Activated T-cell treated with anti-CD3 and anti-CD28 coated beads, Interleukin-2, amount 50 U/mL, for 72 hours (primary cell): ENCODE measurements around the gene RASSF4. TPM values are rescaled to one million over a fixed set of nuclear protein-coding genes. Genes with fewer than 3 reads are reported as not detected.

Source experiments
- ATAC-seq, 2 donors: fragments of 150-1000 bp; cut with Tn5 transposase; replicated peaks in 1 of 2; 2 replicates each; pipeline ENCODE4 v1.10.0; 2021; ENCODE audit warnings: moderate library complexity in 2 of 2, mild to moderate bottlenecking in 1 of 2
- DNase-seq, 2 donors: peaks; one replicate each; pipeline ENCODE4 v3.0.0; 2021 to 2022; ENCODE audit warnings: mixed read lengths in 1 of 2
- H3K27ac Mint-ChIP-seq: one replicate; pipeline ENCODE4 v1.8.0; 2022; ENCODE audit warnings: mild to moderate bottlenecking, moderate library complexity, mixed read lengths
- H3K27me3 Mint-ChIP-seq: one replicate; pipeline ENCODE4 v1.8.0; 2022; ENCODE audit warnings: low read depth, mixed read lengths
- H3K36me3 Mint-ChIP-seq, 2 donors: one replicate each; pipeline ENCODE4 v1.8.0; 2022; ENCODE audit warnings: mixed read lengths in 2 of 2, mild to moderate bottlenecking in 1 of 2; ENCODE audit not compliant: insufficient read depth in 2 of 2
- H3K4me1 Mint-ChIP-seq: one replicate; pipeline ENCODE4 v1.8.0; 2022; ENCODE audit warnings: low read depth, mixed read lengths
- H3K4me3 Mint-ChIP-seq, 2 donors: one replicate each; pipeline ENCODE4 v1.8.0; 2022; ENCODE audit warnings: mild to moderate bottlenecking in 2 of 2, mixed read lengths in 2 of 2, moderate library complexity in 2 of 2
- H3K9me3 Mint-ChIP-seq, 2 donors: one replicate each; pipeline ENCODE4 v1.8.0; 2022; ENCODE audit warnings: mixed read lengths in 2 of 2
- total RNA-seq, 2 donors: library from RNA; stranded (reverse); gene quantifications; one replicate each; pipeline ENCODE4 v1.2.3, GENCODE V29; 2022

Gene RASSF4
- total RNA-seq, 2 donors from 2014 or later, result 2.6 to 2.8 TPM

DNA sequence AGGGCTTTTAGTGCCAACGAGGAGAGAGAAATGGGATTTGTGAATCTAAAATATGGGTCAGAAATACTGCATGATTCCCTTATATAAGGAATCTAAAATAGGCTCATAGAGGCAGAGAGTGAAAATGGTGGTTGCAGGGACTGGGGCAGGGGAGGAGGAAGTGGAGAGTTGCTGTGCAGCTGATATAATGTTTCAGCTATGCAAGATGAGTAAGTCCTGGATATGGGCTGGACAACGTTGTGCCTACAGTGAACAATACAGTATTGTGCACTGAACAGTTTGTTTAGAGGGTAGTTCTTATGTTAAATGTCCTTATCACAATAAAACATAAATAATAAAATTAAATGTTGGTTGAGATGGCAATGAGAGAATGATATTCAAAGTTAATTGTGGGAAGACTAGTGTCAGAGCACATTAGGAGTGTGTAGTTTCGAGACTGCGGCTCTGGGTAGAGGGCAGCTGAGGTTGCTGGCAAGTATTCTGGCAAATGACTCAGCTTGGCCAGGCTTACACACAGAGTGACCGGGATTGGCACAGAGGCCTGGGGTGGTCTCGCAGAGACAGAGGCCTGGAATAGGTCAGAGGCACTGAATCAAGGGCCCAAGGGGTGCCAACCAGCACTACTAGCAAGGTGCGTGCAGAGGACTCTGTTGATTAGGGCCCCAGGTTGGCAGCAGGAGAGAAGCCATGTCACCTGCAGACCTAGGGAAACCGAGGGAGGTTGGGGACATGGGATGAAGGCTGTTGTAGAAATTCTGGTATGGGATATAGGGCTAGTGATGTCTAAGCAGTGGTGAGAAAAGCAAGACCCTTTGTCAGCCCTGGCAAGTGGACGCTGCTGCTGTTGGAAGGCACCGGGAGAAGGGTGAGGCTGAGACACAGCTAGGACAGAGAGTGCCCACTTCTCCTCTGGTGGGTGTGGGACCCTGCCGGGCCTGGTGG is 21.8 kb downstream of the RASSF4 start:
- no peak overlapping the region for H3K27ac Mint-ChIP-seq

DNA sequence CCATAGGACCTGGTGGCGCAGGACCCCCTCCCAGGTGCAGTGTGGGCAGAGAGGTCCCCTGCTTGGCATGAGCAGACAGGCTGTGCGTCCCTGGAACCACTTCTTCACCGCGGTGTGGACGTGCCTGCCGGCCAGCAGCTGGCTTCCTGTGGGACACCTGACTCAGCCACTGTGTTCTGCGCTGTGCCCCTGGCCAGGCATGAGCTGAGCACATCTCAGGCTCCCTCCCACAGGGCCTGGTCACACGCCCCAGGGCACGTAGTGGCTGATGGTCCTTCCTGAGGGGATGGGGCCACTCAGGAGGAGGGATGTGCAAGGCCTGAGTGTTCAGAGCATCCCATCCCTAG is 22.5 kb downstream of the RASSF4 start:
- no peaks in the 10 kb centered on the region for H3K36me3 Mint-ChIP-seq
- H3K4me3 Mint-ChIP-seq, result no peak overlapping the region
- no peaks in the 10 kb centered on the region for H3K9me3 Mint-ChIP-seq
- ATAC-seq (no peak), DNase-seq (no peak)
- H3K27me3 Mint-ChIP-seq, result no peaks in the 10 kb centered on the region
- H3K4me1 Mint-ChIP-seq, result peaks cover 8% of the 10 kb centered on the region
- no peak overlapping the region for H3K27ac Mint-ChIP-seq

More for the DNA sequence above, 21.8 kb downstream of the RASSF4 start:
- no peak for DNase-seq
- H3K4me3 Mint-ChIP-seq, result no peak overlapping the region
- H3K27me3 Mint-ChIP-seq, result no peaks in the 10 kb centered on the region
- peaks cover 8% of the 10 kb centered on the region for H3K4me1 Mint-ChIP-seq
- ATAC-seq, result no peak
- H3K9me3 Mint-ChIP-seq, result no peaks in the 10 kb centered on the region
- H3K36me3 Mint-ChIP-seq, result no peaks in the 10 kb centered on the region

DNA sequence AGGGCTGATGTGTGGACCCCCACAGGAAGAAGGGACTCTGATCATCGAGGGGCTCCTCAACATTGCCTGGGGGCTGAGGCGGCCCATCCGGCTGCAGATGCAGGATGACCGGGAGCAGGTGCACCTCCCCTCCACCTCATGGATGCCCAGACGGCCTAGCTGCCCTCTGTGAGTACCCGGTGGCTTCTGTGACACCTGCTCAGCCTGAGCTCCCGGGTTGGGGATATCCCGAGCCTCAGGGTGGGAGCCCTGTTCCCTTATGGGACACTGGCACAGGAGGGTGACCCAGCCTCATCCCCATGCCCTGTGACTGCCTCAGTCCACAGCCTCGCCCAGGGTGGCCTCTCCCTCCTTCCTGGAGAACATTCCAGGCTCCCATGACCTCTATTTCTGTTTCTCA is 22.9 kb downstream of the RASSF4 start:
- Mint-ChIP-seq H3K4me1 (peaks cover 8% of the 10 kb centered on the region), H3K9me3 (no peaks in the 10 kb centered on the region), H3K27ac (no peak overlapping the region), H3K4me3 (no peak overlapping the region), H3K36me3 (no peaks in the 10 kb centered on the region), H3K27me3 (no peaks in the 10 kb centered on the region)
- ATAC-seq, result no peak
- no peak for DNase-seq

DNA sequence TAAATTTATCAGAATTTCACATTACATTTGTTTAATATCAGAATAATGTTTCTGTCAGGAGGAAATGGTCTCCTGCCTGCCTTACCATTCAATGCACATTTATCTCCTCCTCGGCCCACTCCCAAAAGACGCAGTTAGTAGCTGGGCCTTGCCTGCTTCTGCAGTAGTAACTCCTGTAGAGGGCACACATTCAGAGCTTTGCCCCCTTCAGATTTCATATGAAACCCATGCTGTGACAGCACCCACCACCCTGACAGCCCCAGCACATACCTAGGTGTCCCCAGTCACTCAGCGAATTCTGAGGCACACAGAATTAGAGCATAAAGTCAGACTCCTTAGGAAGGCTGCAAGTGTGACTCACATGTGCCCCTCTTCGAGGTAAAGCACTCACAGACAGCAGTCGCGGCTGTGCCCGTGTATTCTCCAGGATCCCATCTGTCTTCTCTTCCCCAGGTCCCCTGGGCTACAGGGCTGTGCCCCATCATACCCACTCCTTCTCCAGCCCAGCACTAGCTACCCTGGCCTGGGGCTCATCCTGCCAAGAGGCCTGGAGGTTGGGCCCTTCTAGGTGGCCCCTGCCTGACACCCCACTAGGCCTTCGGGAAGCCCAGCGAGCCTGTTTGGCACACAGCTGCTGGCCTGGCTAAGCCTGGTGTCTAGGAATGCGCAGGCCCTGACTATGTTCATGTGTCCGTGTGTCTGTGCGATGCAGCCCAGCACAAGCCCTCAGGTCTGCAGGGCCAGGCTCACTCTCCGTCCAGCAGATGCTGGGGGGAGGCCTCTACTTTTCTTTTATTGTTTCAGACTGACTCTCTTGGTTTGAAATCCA is 23.7 kb downstream of the RASSF4 start:
- Mint-ChIP-seq H3K27me3 (no peaks in the 10 kb centered on the region), H3K36me3 (no peaks in the 10 kb centered on the region), H3K4me1 (peaks cover 8% of the 10 kb centered on the region), H3K9me3 (no peaks in the 10 kb centered on the region), H3K27ac (no peak overlapping the region), H3K4me3 (no peak overlapping the region)
- no peak for ATAC-seq
- no peak for DNase-seq

DNA sequence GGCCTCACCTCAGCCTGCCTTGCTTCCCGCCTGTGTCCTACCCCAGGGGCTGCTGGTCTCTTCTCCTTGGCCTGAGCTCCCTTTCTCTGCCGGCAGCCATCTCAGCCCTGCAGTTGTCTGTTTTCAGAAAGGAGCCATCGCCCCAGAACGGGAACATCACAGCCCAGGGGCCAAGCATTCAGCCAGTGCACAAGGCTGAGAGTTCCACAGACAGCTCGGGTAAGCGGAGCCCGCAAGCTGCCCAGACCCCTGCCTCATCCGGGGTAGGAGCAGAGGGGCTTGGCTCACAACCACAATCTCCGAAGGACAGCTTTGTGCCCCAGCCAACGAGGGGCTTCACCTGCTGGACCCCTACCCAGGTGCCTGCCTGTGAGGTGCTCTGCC is 24.3 kb downstream of the RASSF4 start:
- Mint-ChIP-seq H3K4me1 (peaks cover 7% of the 10 kb centered on the region), H3K27ac (no peak overlapping the region), H3K27me3 (no peaks in the 10 kb centered on the region), H3K36me3 (no peaks in the 10 kb centered on the region), H3K4me3 (no peak overlapping the region), H3K9me3 (no peaks in the 10 kb centered on the region)
- DNase-seq, result no peak
- no peak for ATAC-seq

DNA sequence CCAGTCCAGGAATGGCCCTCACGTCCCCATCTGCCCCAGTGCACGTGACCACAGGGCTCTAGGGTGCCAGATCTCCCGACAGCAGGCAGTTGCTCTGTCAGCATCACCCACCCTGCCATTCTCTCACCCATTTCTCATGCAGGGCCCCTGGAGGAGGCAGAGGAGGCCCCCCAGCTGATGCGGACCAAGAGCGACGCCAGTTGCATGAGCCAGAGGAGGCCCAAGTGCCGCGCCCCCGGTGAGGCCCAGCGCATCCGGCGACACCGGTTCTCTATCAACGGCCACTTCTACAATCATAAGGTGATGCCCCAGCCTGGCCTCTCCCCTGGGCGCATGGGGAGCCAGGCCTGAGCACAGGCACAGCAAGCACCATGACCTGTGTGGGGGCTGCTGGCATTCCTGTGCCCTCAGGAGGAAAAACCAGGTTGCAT is 25.1 kb downstream of the RASSF4 start:
- ATAC-seq, result no peak
- H3K9me3 Mint-ChIP-seq, result no peaks in the 10 kb centered on the region
- H3K27me3 Mint-ChIP-seq, result no peaks in the 10 kb centered on the region
- H3K36me3 Mint-ChIP-seq, result no peaks in the 10 kb centered on the region
- DNase-seq, result no peak
- no peaks in the 10 kb centered on the region for H3K4me1 Mint-ChIP-seq
- H3K27ac Mint-ChIP-seq, result no peak overlapping the region
- no peak overlapping the region for H3K4me3 Mint-ChIP-seq

DNA sequence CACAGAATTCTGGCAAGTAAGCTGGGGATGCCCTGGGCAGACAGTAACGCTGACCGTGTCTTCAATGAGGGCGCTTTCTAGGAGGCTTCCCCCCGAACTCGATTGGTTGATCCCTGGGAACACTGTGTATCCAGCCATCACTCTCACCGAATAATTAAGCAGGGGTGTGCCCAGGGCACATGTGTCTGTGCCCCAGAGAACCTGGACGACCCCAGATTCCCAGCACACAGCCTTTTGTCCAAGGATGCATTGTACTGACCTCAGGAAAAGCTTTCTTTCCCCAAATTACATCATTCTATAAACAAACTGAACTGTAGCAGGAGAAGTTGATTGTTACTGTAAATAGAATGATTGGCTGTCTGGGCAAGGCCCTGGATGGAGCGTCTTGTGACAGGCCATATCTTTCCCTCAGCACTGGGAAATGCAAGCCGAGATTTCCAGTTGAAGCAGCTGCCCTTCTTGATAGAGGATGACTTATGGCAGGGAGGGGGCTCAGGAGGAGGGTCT is 25.6 kb downstream of the RASSF4 start:
- H3K27me3 Mint-ChIP-seq, result peaks cover 3% of the 10 kb centered on the region
- no peaks in the 10 kb centered on the region for H3K36me3 Mint-ChIP-seq
- DNase-seq (no peak), ATAC-seq (no peak)
- H3K9me3 Mint-ChIP-seq, result no peaks in the 10 kb centered on the region
- H3K27ac Mint-ChIP-seq, result no peak overlapping the region
- H3K4me1 Mint-ChIP-seq, result no peaks in the 10 kb centered on the region
- H3K4me3 Mint-ChIP-seq, result no peak overlapping the region

DNA sequence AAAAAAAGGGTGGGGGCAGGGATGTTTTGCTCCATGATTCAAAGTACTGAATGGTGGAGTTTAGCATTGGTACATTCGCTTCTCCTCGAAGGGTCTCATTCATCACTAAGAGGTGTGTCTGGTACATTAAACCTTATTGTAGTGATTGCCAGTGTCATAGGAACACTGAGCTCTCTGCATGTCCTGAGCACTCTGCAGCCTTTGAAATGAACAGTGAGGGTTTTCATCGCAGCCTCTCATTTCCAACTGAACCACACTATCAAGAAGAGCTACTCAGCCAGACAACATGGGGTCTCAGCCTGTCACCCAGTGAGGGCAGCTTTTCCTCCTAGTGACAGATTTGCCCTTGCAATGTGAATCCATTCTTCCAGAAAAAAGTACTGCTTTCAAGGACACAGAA is 26.6 kb downstream of the RASSF4 start:
- H3K36me3 Mint-ChIP-seq, result no peaks in the 10 kb centered on the region
- peaks cover 6% of the 10 kb centered on the region for H3K27me3 Mint-ChIP-seq
- no peak overlapping the region for H3K4me3 Mint-ChIP-seq
- H3K9me3 Mint-ChIP-seq, result no peaks in the 10 kb centered on the region
- H3K4me1 Mint-ChIP-seq, result no peaks in the 10 kb centered on the region
- ATAC-seq (no peak), DNase-seq (no peak)
- no peak overlapping the region for H3K27ac Mint-ChIP-seq

DNA sequence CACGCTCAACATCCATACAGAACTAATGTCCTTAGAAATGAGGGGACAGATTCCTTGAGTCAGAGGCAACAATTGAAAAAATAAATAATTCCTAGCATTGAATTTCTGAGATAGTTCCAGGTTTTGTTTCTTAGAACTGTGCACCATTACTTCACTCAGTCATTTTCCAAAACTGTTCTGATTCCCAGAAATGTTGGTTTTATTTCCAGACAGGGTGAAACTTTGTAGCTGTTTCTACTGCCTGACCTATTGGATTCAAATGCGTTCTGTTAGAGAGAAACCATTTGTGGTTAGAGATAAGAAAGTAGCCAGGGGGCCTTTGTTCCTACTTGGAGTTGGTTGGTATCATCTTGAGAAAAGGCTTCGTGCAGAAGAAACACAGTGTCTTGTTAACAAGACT is 27.1 kb downstream of the RASSF4 start:
- Mint-ChIP-seq H3K4me1 (no peaks in the 10 kb centered on the region), H3K27ac (no peak overlapping the region), H3K4me3 (no peak overlapping the region), H3K9me3 (no peaks in the 10 kb centered on the region), H3K36me3 (no peaks in the 10 kb centered on the region), H3K27me3 (peaks cover 6% of the 10 kb centered on the region)
- DNase-seq (no peak), ATAC-seq (no peak)

DNA sequence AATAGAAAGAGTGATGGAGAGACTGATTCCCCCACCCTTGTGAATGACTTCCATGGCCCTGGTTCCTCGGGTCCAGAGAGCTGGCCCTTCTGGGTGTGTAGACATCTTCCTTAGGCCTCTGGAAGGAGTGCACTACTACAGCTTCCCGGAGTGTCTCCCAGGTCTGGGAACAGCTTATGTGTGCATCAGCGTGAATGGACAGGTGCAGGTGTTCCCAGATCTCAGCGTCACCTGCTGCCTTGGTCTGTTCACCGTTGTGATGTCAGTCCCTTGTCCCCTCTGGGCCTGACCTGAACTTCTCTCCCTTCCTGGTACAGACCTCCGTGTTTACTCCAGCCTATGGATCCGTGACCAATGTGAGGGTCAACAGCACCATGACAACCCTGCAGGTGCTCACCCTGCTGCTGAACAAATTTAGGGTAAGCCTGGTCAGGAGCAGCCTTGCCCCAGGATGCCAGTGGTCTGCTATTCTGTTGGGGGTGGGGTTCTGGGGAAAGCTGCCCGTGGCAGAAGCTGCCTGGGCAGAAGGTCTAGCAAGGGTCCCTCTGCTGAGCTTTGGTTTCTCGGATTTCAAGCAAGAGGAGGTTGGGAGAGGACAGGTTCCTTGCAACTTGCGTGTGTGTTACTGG is 29.5 kb downstream of the RASSF4 start:
- peaks cover 6% of the 10 kb centered on the region for H3K27me3 Mint-ChIP-seq
- H3K36me3 Mint-ChIP-seq, result no peaks in the 10 kb centered on the region
- H3K9me3 Mint-ChIP-seq, result no peaks in the 10 kb centered on the region
- H3K4me1 Mint-ChIP-seq, result no peaks in the 10 kb centered on the region
- DNase-seq (no peak), ATAC-seq (no peak)
- H3K27ac Mint-ChIP-seq, result no peak overlapping the region
- H3K4me3 Mint-ChIP-seq, result no peak overlapping the region

DNA sequence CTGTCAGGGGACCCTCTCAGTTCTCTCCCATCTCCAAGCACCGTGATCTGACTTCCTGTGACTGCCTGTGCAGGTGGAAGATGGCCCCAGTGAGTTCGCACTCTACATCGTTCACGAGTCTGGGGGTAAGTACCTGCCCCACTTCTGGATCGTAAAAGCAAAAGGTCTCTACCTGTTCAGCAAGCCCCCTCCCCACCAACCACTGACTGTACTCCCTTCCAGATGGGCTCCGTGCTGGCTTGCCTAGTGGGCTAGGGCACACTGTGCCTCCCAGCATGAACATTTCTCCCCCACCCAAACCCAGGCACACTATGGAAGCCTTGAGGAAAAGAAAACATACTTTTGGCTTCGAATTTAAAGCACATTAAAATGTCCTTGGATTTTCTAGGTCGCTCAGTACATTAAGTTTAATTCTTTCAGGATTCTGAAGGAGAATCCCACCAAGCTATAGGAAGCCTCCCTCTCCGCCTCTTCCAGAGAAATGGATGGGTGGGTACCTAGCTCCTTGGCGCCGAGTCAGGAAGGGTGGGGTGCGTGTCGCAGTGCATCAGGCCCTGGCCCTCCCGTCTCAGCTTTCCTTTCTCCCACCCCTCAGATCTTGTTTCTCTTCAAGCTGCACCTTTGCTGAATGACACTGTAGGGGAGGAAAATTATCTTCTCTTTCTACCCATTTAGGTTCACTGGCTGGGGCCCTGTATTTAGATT is 30.1 kb downstream of the RASSF4 start:
- Mint-ChIP-seq H3K4me1 (peaks cover 1% of the 10 kb centered on the region), H3K27me3 (peaks cover 6% of the 10 kb centered on the region), H3K27ac (no peak overlapping the region), H3K9me3 (no peaks in the 10 kb centered on the region), H3K36me3 (no peaks in the 10 kb centered on the region), H3K4me3 (no peak overlapping the region)
- DNase-seq (no peak), ATAC-seq (no peak)

DNA sequence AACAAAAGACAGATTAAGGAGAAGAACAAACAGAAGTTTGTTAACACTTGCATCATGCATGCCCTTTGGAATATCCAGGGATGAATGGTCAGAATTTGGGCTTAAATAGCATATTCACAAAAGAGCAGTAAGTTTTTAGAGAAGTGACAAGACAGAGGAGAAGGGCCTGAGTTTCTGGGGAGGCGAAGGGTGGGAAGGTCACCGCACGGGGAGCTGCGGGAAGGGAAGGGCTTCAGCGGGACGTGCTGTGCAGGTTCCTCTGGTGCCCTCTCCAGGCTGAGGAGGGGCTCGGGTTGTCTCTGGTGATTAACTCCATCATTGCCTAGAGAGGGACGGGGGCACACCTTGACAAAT is 30.7 kb downstream of the RASSF4 start:
- no peak for DNase-seq

More for the DNA sequence above, 30.7 kb downstream of the RASSF4 start:
- H3K27ac Mint-ChIP-seq, result no peak overlapping the region
- no peak overlapping the region for H3K4me3 Mint-ChIP-seq
- no peaks in the 10 kb centered on the region for H3K9me3 Mint-ChIP-seq
- no peak for ATAC-seq
- H3K36me3 Mint-ChIP-seq, result no peaks in the 10 kb centered on the region
- H3K27me3 Mint-ChIP-seq, result peaks cover 6% of the 10 kb centered on the region
- peaks cover 7% of the 10 kb centered on the region for H3K4me1 Mint-ChIP-seq
